Sigmoid colon (tissue), 4 donors: ENCODE results near the gene MRPS27.

Experiments used
- POLR2AphosphoS5 ChIP-seq, 4 donors: sonication (generic); formaldehyde crosslinking; IDR thresholded peaks; one replicate each; pipeline ENCODE4 v1.6.1; 2017; ENCODE audit warnings: antibody characterized with exemption in 4 of 4
- TF ChIP-seq, protein P1 (sequence below), 4 experiments: fragments of 450-650 bp in 3 of 4; fragments of 200-600 bp in 1 of 4; IDR thresholded peaks; one replicate each; pipeline ENCODE4 v1.5.1; 2016 to 2019; ENCODE audit warnings: antibody characterized with exemption in 4 of 4, mild to moderate bottlenecking in 3 of 4, moderate library complexity in 2 of 4

DNA sequence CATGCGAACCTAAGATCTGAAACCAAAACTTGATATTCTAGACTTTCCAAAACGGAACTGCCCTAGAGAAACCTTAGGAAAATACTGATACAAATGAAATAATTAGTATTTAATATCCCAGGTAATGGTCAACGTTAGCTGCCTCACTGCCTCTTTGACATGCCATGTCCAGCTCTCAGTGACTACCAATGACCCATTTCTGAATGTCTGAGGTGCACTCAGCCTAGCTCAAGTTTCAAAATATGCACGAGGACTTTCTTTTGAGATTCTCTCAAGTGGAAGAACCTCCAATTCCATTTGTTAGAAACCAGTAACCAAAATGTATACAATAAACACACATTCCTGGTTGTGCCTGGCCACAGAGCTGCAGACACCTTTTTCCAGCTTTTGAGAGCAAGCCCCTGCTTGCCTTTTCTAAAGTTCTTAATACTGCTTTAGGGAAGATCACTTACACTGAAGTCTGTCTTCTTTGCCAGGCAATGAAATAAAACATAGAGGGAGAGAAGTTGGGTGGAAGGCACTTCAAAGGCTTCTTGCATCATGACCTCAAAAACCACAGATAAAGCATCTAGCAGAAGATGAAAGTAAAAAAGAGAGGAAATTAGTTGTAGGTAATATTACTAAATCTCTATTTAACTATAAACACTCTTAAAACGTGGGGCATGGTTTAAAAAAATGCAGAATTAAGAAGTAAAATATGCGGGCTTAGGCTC is 87.9 kb downstream of the MRPS27 start:
- TF ChIP-seq, protein P1, sequence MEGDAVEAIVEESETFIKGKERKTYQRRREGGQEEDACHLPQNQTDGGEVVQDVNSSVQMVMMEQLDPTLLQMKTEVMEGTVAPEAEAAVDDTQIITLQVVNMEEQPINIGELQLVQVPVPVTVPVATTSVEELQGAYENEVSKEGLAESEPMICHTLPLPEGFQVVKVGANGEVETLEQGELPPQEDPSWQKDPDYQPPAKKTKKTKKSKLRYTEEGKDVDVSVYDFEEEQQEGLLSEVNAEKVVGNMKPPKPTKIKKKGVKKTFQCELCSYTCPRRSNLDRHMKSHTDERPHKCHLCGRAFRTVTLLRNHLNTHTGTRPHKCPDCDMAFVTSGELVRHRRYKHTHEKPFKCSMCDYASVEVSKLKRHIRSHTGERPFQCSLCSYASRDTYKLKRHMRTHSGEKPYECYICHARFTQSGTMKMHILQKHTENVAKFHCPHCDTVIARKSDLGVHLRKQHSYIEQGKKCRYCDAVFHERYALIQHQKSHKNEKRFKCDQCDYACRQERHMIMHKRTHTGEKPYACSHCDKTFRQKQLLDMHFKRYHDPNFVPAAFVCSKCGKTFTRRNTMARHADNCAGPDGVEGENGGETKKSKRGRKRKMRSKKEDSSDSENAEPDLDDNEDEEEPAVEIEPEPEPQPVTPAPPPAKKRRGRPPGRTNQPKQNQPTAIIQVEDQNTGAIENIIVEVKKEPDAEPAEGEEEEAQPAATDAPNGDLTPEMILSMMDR (IDR thresholded peaks at IDR 0.05), result no peak
- TF ChIP-seq POLR2AphosphoS5 (IDR thresholded peaks at IDR 0.05), result no peak
